Measurements from ENCODE around the gene AEN.

AEN gene

GRCh38 chr15:88651136-88651732 lies 30.1 kb downstream of the AEN start:
- no peak for DNase-seq

GRCh38 chr15:88651971-88652370 lies 30.8 kb downstream of the AEN start:
- DNase-seq: no peak

- DNase-seq: no peak
Measured at GRCh38 chr15:88652456-88653199, 31.5 kb downstream of the AEN start.

GRCh38 chr15:88653200-88654064 lies 32.3 kb downstream of the AEN start:
- no peak for DNase-seq

- no peak for DNase-seq
Measured at GRCh38 chr15:88654430-88655102, 33.4 kb downstream of the AEN start.

- no peak for DNase-seq
Measured at GRCh38 chr15:88655103-88655553, 34.0 kb downstream of the AEN start.

- no peak for DNase-seq
Measured at GRCh38 chr15:88655800-88656488, 34.8 kb downstream of the AEN start.

- DNase-seq: no peak
Measured at GRCh38 chr15:88656760-88657221, 35.7 kb downstream of the AEN start.

GRCh38 chr15:88657326-88658069 lies 36.4 kb downstream of the AEN start:
- DNase-seq: no peak

GRCh38 chr15:88658070-88658965 lies 37.2 kb downstream of the AEN start:
- DNase-seq: no peak

GRCh38 chr15:88658972-88659931 lies 38.1 kb downstream of the AEN start:
- no peak for DNase-seq

GRCh38 chr15:88661041-88661700 lies 40.0 kb downstream of the AEN start:
- no peak for DNase-seq

- DNase-seq: no peak
Measured at GRCh38 chr15:88661761-88662556, 40.8 kb downstream of the AEN start.

GRCh38 chr15:88663141-88663621 lies 42.0 kb downstream of the AEN start:
- DNase-seq: no peak

- peak; percentile 42 for DNase-seq
Measured at GRCh38 chr15:88664151-88664778, 43.1 kb downstream of the AEN start.

- DNase-seq: no peak
Measured at GRCh38 chr15:88674661-88675060, 53.5 kb downstream of the AEN start.

- DNase-seq: no peak
Measured at GRCh38 chr15:88678755-88679154, 57.6 kb downstream of the AEN start.

All from activated CD4-positive, alpha-beta T cell treated with anti-CD3 and anti-CD28 coated beads for 48 hours (primary cell).